Fibroblast of lung (primary cell): ENCODE measurements around the gene SYNM. TPM values are rescaled to one million over a fixed set of nuclear protein-coding genes. Genes with fewer than 3 reads are reported as not detected.

Experiments
- DNase-seq, 2 donors: peaks; one replicate each; pipeline versions ENCODE4 v3.0.0 to v3.0.0-alpha.2; 2010; ENCODE audit warnings: low read depth in 2 of 2
- H2AFZ ChIP-seq: 2 replicates; pipeline ENCODE4 v1.5.1; 2012; ENCODE audit warnings: low read length, control low read depth, inconsistent platforms
- H3K27ac ChIP-seq: 2 replicates; pipeline ENCODE4 v1.5.1; 2011; ENCODE audit warnings: low read length, control low read depth; ENCODE audit not compliant: insufficient read depth
- H3K27me3 ChIP-seq: 2 replicates; pipeline ENCODE4 v1.5.1; 2011; ENCODE audit warnings: mild to moderate bottlenecking, low read length; ENCODE audit not compliant: control insufficient read depth, insufficient read depth
- H3K36me3 ChIP-seq: 2 replicates; pipeline ENCODE4 v1.5.1; 2011; ENCODE audit warnings: low read length; ENCODE audit not compliant: control insufficient read depth, insufficient read depth
- H3K4me1 ChIP-seq: 2 replicates; pipeline ENCODE4 v1.5.1; 2011; ENCODE audit warnings: low read length; ENCODE audit not compliant: control insufficient read depth, insufficient read depth; ENCODE audit errors: extremely low read depth
- H3K4me2 ChIP-seq: 2 replicates; pipeline ENCODE4 v1.5.1; 2011; ENCODE audit warnings: low read length, control low read depth; ENCODE audit not compliant: insufficient read depth; ENCODE audit errors: extremely low read depth
- H3K4me3 ChIP-seq, 4 experiments: fragments of 200-600 bp in 1 of 4; sonication (generic) in 1 of 4; replicated peaks in 1 of 4; 2 replicates each; pipeline ENCODE4 v1.5.1; 2011 to 2016; ENCODE audit warnings: low read length in 4 of 4, low read depth in 3 of 4, mild to moderate bottlenecking in 3 of 4, control low read depth in 2 of 4, inconsistent platforms in 1 of 4, mixed read lengths in 1 of 4; ENCODE audit not compliant: insufficient read depth in 1 of 4; ENCODE audit errors: control extremely low read depth in 1 of 4
- H3K79me2 ChIP-seq: 2 replicates; pipeline ENCODE4 v1.5.1; 2012; ENCODE audit warnings: mild to moderate bottlenecking, low read length, inconsistent platforms; ENCODE audit not compliant: control insufficient read depth, insufficient read depth
- H3K9ac ChIP-seq: 2 replicates; pipeline ENCODE4 v1.5.1; 2011; ENCODE audit warnings: mild to moderate bottlenecking, low read length, control low read depth; ENCODE audit not compliant: insufficient read depth
- H3K9me3 ChIP-seq: 2 replicates; pipeline ENCODE4 v1.5.1; 2012; ENCODE audit warnings: low read depth, low read length; ENCODE audit not compliant: control insufficient read depth, insufficient read depth
- H4K20me1 ChIP-seq: 2 replicates; pipeline ENCODE4 v1.5.1; 2011; ENCODE audit warnings: low read length; ENCODE audit not compliant: control insufficient read depth, insufficient read depth; ENCODE audit errors: extremely low read depth
- EZH2 ChIP-seq: IDR thresholded peaks from 2 replicates; pipeline ENCODE4 v1.5.1; 2012; ENCODE audit warnings: low read length, control low read depth, mild to moderate bottlenecking; ENCODE audit errors: missing control alignments
- polyA plus RNA-seq, 2 donors: library from polyadenylated mRNA; depleted of rRNA in 1 of 2; stranded (reverse) in 1 of 2; unstranded in 1 of 2; fragments of >200 nt; gene quantifications; 2 replicates each; pipeline ENCODE4 v1.2.1, GENCODE V29; 2011 to 2012; ENCODE audit warnings: missing spikeins in 1 of 2
- total RNA-seq: library from RNA; depleted of rRNA; stranded (reverse); fragments of >200 nt; gene quantifications from 2 replicates; pipeline ENCODE4 v1.2.1, GENCODE V29; 2014
- TF ChIP-seq, protein P1 (sequence below), 2 donors: IDR thresholded peaks in 1 of 2; conservative IDR thresholded peaks in 1 of 2; 1 replicate in 1 of 2; 2 replicates in 1 of 2; pipeline ENCODE4 v1.5.1; 2011 to 2012; ENCODE audit warnings: low read length in 2 of 2, control low read depth in 1 of 2, inconsistent platforms in 1 of 2, low read depth in 1 of 2, mild to moderate bottlenecking in 1 of 2

The SYNM gene
- total and polyA plus RNA-seq, 2 donors (not counting 1 experiment from before 2014, with no cell fraction given), result 1.8 to 8.6 TPM

DNA sequence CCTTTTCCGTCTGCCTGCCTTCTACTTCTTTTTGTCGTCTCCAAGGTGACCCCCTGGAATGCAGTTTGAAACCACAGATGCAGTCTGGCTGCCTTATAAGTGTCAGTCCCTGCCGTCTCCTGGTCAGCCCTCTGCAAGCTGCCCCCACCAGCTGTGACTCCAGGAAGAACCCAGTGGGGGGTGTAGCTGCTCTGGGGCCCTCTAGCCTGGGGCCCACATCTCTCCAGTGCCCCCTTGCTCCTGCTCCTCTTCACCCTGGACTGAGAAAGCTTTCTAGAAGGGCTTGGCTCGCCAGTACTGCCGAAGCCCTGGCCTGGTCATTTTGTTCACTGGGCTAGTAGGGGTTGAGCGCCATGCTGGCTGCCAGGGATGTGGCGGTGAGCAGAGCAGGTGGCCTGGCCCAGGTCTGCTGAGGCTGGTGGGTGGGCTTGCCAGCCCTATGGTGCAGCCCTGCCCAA lies 21.3 kb downstream of the SYNM start:
- H3K4me1 ChIP-seq, result peaks cover 18% of the 10 kb centered on the region
- H3K27me3 ChIP-seq, result no peaks in the 10 kb centered on the region
- no peaks in the 10 kb centered on the region for H3K9me3 ChIP-seq
- no peak for DNase-seq
- H4K20me1 ChIP-seq, result no peaks in the 10 kb centered on the region
- H3K27ac ChIP-seq, result no peak overlapping the region
- TF ChIP-seq, protein P1, sequence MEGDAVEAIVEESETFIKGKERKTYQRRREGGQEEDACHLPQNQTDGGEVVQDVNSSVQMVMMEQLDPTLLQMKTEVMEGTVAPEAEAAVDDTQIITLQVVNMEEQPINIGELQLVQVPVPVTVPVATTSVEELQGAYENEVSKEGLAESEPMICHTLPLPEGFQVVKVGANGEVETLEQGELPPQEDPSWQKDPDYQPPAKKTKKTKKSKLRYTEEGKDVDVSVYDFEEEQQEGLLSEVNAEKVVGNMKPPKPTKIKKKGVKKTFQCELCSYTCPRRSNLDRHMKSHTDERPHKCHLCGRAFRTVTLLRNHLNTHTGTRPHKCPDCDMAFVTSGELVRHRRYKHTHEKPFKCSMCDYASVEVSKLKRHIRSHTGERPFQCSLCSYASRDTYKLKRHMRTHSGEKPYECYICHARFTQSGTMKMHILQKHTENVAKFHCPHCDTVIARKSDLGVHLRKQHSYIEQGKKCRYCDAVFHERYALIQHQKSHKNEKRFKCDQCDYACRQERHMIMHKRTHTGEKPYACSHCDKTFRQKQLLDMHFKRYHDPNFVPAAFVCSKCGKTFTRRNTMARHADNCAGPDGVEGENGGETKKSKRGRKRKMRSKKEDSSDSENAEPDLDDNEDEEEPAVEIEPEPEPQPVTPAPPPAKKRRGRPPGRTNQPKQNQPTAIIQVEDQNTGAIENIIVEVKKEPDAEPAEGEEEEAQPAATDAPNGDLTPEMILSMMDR (conservative IDR thresholded peaks at IDR 0.05 in 1 of 2, IDR thresholded peaks at IDR 0.05 in 1 of 2; ENCODE audit: low read depth in 1 of 2, low read length in 2 of 2), result no peak
- no peak for TF ChIP-seq EZH2
- no peaks in the 10 kb centered on the region for H3K79me2 ChIP-seq
- H3K4me3 ChIP-seq, result no peak overlapping the region
- H2AFZ ChIP-seq, result no peak overlapping the region
- H3K9ac ChIP-seq, result no peak overlapping the region
- no peak overlapping the region for H3K4me2 ChIP-seq
- no peaks in the 10 kb centered on the region for H3K36me3 ChIP-seq

DNA sequence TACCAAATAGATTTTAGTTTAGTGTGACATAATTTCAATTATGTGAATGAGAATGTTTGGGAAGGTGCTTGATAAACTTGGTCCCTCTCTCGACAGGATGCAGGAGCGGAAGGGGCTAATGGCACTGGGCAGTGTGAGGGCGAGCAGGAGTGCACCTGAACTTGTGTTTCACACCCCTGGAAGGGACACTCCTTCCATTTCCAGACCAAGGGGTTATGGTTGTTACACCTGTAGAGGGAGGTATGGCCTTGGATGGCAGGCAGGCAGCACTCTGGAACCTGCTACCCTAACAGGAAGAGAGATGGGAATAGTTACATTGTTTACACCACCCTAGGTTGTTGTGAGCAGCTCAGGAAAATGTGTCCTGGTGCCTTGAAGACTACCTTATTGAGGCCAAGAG lies 22.1 kb downstream of the SYNM start:
- no peak for DNase-seq
- no peaks in the 10 kb centered on the region for H3K36me3 ChIP-seq
- TF ChIP-seq, protein P1 (conservative IDR thresholded peaks at IDR 0.05 in 1 of 2, IDR thresholded peaks at IDR 0.05 in 1 of 2; ENCODE audit: low read depth in 1 of 2, low read length in 2 of 2), result no peak
- no peak for TF ChIP-seq EZH2
- H3K4me1 ChIP-seq, result peaks cover 18% of the 10 kb centered on the region
- no peak overlapping the region for H2AFZ ChIP-seq
- no peak overlapping the region for H3K4me3 ChIP-seq
- no peaks in the 10 kb centered on the region for H4K20me1 ChIP-seq
- no peaks in the 10 kb centered on the region for H3K27me3 ChIP-seq
- no peak overlapping the region for H3K4me2 ChIP-seq
- H3K27ac ChIP-seq, result no peak overlapping the region
- no peaks in the 10 kb centered on the region for H3K9me3 ChIP-seq
- no peaks in the 10 kb centered on the region for H3K79me2 ChIP-seq
- no peak overlapping the region for H3K9ac ChIP-seq

DNA sequence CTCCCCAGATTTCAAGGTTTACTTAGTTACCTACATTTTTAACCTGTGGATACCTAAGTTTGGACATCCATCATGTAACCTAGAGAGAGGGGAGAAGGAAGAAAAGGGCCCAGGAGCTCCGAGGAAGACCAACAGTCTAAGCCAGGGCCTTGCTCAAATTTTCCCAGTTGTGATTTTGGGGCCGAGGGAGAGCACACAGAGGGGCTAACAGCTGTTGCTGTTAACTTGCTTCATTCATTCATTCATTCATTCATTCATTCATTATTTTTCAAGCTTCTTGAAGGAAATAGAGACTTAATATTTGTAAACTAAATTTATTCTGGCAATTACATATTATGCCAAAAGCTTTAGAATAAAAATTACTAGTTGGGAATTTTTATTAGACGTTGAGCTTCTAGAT lies 22.9 kb downstream of the SYNM start:
- no peak overlapping the region for H3K27ac ChIP-seq
- no peak overlapping the region for H3K4me2 ChIP-seq
- peaks cover 18% of the 10 kb centered on the region for H3K4me1 ChIP-seq
- TF ChIP-seq, protein P1 (conservative IDR thresholded peaks at IDR 0.05 in 1 of 2, IDR thresholded peaks at IDR 0.05 in 1 of 2; ENCODE audit: low read depth in 1 of 2, low read length in 2 of 2), result no peak
- no peak for TF ChIP-seq EZH2
- H2AFZ ChIP-seq, result no peak overlapping the region
- no peak overlapping the region for H3K9ac ChIP-seq
- no peaks in the 10 kb centered on the region for H3K79me2 ChIP-seq
- H3K9me3 ChIP-seq, result no peaks in the 10 kb centered on the region
- H4K20me1 ChIP-seq, result no peaks in the 10 kb centered on the region
- H3K4me3 ChIP-seq, result no peak overlapping the region
- no peaks in the 10 kb centered on the region for H3K27me3 ChIP-seq
- H3K36me3 ChIP-seq, result peaks cover 3% of the 10 kb centered on the region
- DNase-seq, result no peak
